DMS53 treated with DMSO at 0.1 percent for 48 hours (cell line): Measurements from ENCODE around the gene SPATA31D4.

ENCODE experiments used
- DNase-seq: peaks from one replicate; lab custom pipeline; 2025; ENCODE audit not compliant: unreplicated experiment; lab: John Stamatoyannopoulos, UW

Gene SPATA31D4

GRCh38 chr9:81964218-81965171 lies 36.3 kb downstream of the SPATA31D4 start:
- DNase-seq: no peak

- no peak for DNase-seq
These were observed 39.8 kb downstream of the SPATA31D4 start for GRCh38 chr9:81968026-81968425.

- no peak for DNase-seq
These were observed 41.7 kb downstream of the SPATA31D4 start for GRCh38 chr9:81969971-81970370.

- DNase-seq: no peak
These were observed 43.5 kb downstream of the SPATA31D4 start for GRCh38 chr9:81971727-81972126.

- DNase-seq: no peak
These were observed 46.5 kb downstream of the SPATA31D4 start for GRCh38 chr9:81974764-81975163.

GRCh38 chr9:81976351-81976750 lies 48.1 kb downstream of the SPATA31D4 start:
- DNase-seq: no peak

- DNase-seq: no peak
These were observed 51.0 kb downstream of the SPATA31D4 start for GRCh38 chr9:81979196-81979595.

- no peak for DNase-seq
These were observed 52.3 kb downstream of the SPATA31D4 start for GRCh38 chr9:81980568-81980967.

GRCh38 chr9:81981883-81982282 lies 53.7 kb downstream of the SPATA31D4 start:
- DNase-seq: no peak
